Measurements from ENCODE around the gene HDAC4.

The HDAC4 gene

DNA sequence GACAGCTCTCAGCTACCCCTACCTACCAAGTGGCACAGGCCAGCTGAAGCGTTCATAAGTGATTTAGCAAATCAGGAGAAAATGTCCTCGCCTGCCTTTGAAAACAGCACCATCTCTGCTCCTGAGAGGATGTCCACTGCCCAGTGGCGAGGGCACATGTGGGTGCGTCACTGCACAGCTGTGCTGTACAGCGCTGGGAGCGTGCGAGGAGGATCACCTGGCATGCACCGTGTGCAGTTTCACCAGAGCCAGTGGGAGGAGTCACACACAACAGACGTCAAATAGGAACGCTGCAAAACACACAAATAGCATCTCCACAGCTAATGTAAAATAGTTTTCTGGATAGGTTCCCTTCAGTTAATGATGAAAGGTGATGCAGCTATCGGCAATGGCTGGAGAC is 154.1 kb downstream of the HDAC4 start:
- H3K27ac ChIP-seq (replicated peaks): no peak overlapping the region

DNA sequence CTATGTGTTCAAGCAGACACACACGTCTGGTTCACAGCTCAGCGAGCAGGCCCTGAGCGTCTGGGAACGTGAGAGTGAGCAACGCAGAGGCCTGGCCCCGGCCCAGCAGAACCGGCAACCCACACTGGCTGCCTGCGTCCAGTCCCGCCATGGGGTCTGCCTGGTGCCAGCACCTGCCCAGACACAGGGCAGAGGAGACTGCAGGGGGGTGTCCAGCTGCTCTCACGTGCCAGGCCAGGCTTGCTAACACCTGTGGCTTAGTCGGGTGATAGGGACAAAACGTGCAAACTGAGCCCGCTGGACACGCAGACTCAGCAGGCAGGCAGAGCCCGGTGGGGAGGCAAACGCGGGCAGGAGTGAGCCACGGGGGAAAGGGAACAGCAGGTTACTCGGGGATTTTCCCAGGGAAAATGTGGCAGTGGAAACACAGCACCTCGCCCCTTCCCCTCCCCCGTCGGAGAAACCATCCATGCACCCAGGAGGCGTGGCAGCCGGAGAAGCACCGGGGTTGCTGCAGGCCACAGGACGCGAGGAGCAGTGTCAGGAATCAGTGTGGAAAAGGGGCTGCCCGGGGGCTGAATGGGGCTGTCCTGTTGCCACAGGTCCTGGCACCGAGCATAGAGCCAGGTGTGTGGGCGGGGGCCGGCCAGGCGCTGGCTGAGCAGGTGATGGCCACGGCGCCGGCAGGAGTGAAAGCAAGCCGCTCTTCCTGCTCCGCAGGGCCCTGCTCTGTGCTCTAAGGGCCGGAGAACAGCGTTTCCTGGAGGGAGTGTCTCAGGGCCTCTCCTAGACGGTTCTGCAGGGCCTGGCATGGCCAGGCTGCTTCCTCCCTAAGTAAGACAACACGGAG is 154.7 kb downstream of the HDAC4 start:
- no peak for TF ChIP-seq SPI1 (IDR thresholded peaks at IDR 0.05; ENCODE audit: borderline replicate concordance, low read depth)
- TF ChIP-seq POLR2AphosphoS5 (IDR thresholded peaks at IDR 0.05; ENCODE audit: low read depth): no peak
- TF ChIP-seq, protein P1, sequence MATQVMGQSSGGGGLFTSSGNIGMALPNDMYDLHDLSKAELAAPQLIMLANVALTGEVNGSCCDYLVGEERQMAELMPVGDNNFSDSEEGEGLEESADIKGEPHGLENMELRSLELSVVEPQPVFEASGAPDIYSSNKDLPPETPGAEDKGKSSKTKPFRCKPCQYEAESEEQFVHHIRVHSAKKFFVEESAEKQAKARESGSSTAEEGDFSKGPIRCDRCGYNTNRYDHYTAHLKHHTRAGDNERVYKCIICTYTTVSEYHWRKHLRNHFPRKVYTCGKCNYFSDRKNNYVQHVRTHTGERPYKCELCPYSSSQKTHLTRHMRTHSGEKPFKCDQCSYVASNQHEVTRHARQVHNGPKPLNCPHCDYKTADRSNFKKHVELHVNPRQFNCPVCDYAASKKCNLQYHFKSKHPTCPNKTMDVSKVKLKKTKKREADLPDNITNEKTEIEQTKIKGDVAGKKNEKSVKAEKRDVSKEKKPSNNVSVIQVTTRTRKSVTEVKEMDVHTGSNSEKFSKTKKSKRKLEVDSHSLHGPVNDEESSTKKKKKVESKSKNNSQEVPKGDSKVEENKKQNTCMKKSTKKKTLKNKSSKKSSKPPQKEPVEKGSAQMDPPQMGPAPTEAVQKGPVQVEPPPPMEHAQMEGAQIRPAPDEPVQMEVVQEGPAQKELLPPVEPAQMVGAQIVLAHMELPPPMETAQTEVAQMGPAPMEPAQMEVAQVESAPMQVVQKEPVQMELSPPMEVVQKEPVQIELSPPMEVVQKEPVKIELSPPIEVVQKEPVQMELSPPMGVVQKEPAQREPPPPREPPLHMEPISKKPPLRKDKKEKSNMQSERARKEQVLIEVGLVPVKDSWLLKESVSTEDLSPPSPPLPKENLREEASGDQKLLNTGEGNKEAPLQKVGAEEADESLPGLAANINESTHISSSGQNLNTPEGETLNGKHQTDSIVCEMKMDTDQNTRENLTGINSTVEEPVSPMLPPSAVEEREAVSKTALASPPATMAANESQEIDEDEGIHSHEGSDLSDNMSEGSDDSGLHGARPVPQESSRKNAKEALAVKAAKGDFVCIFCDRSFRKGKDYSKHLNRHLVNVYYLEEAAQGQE (IDR thresholded peaks at IDR 0.05; ENCODE audit: insufficient replicate concordance, low read depth): no peak
- TF ChIP-seq, protein P2, sequence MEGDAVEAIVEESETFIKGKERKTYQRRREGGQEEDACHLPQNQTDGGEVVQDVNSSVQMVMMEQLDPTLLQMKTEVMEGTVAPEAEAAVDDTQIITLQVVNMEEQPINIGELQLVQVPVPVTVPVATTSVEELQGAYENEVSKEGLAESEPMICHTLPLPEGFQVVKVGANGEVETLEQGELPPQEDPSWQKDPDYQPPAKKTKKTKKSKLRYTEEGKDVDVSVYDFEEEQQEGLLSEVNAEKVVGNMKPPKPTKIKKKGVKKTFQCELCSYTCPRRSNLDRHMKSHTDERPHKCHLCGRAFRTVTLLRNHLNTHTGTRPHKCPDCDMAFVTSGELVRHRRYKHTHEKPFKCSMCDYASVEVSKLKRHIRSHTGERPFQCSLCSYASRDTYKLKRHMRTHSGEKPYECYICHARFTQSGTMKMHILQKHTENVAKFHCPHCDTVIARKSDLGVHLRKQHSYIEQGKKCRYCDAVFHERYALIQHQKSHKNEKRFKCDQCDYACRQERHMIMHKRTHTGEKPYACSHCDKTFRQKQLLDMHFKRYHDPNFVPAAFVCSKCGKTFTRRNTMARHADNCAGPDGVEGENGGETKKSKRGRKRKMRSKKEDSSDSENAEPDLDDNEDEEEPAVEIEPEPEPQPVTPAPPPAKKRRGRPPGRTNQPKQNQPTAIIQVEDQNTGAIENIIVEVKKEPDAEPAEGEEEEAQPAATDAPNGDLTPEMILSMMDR (IDR thresholded peaks at IDR 0.05; ENCODE audit: insufficient read depth, low read length): no peak
- no peak for TF ChIP-seq GABPA (IDR thresholded peaks at IDR 0.05; ENCODE audit: low read depth)
- Histone ChIP-seq H3K27ac (replicated peaks) (no peak overlapping the region), H3K27me3 (ENCODE audit: insufficient read depth, poor library complexity, severe bottlenecking) (no peaks in the 10 kb centered on the region), H3K4me3 (replicated peaks; ENCODE audit: insufficient read depth, low read length) (no peak overlapping the region)
- no peak for DNase-seq (ENCODE audit: low read depth in 1 of 2, low spot score in 1 of 2)

More for the DNA sequence above, 154.1 kb downstream of the HDAC4 start:
- no peak for DNase-seq (ENCODE audit: low read depth in 1 of 2, low spot score in 1 of 2)
- no peaks in the 10 kb centered on the region for H3K27me3 ChIP-seq (ENCODE audit: insufficient read depth, poor library complexity, severe bottlenecking)
- H3K4me3 ChIP-seq (replicated peaks; ENCODE audit: insufficient read depth, low read length): no peak overlapping the region
- no peak for TF ChIP-seq POLR2AphosphoS5 (IDR thresholded peaks at IDR 0.05; ENCODE audit: low read depth)
- no peak for TF ChIP-seq GABPA (IDR thresholded peaks at IDR 0.05; ENCODE audit: low read depth)
- TF ChIP-seq, protein P2 (IDR thresholded peaks at IDR 0.05; ENCODE audit: insufficient read depth, low read length): no peak
- TF ChIP-seq, protein P1 (IDR thresholded peaks at IDR 0.05; ENCODE audit: insufficient replicate concordance, low read depth): no peak
- TF ChIP-seq SPI1 (IDR thresholded peaks at IDR 0.05; ENCODE audit: borderline replicate concordance, low read depth): no peak

DNA sequence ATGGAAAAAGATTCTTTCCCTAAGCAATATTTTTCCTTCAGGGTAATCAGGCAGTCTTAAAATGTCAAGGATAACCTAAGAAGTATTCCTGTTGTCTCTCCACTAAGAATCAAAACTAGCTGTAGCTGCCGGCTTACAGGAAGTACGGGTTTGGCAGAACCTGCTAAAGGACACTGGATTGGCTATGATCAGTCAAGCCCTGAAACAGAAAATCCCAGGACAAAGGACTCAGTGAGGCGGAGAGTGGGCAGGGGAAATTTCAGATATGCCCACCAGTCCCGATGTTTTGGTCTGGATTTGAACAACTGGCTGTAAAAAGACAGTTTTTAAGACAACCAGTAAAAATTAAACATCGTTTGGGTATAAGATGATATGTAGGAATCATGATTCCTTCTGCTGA is 155.7 kb downstream of the HDAC4 start:
- no peak overlapping the region for H3K27ac ChIP-seq (replicated peaks)
- no peaks in the 10 kb centered on the region for H3K27me3 ChIP-seq (ENCODE audit: insufficient read depth, poor library complexity, severe bottlenecking)
- DNase-seq (ENCODE audit: low read depth in 1 of 2, low spot score in 1 of 2): no peak
- TF ChIP-seq, protein P1 (IDR thresholded peaks at IDR 0.05; ENCODE audit: insufficient replicate concordance, low read depth): no peak
- TF ChIP-seq POLR2AphosphoS5 (IDR thresholded peaks at IDR 0.05; ENCODE audit: low read depth): no peak
- TF ChIP-seq, protein P2 (IDR thresholded peaks at IDR 0.05; ENCODE audit: insufficient read depth, low read length): no peak
- TF ChIP-seq SPI1 (IDR thresholded peaks at IDR 0.05; ENCODE audit: borderline replicate concordance, low read depth): no peak
- H3K4me3 ChIP-seq (replicated peaks; ENCODE audit: insufficient read depth, low read length): no peak overlapping the region

All from HL-60 (cell line).